Activated CD8-positive, alpha-beta memory T cell treated with anti-CD3 and anti-CD28 coated beads for 4 hours (primary cell): ENCODE measurements around the gene DEGS2.

Experiments
- DNase-seq, 2 donors: peaks; one replicate each; pipeline ENCODE4 v3.0.0-alpha.2; 2020; ENCODE audit warnings: low read depth in 2 of 2

The DEGS2 gene

GRCh38 chr14:100148837-100149731 lies 10.4 kb downstream of the DEGS2 start:
- no peak for DNase-seq

DNA sequence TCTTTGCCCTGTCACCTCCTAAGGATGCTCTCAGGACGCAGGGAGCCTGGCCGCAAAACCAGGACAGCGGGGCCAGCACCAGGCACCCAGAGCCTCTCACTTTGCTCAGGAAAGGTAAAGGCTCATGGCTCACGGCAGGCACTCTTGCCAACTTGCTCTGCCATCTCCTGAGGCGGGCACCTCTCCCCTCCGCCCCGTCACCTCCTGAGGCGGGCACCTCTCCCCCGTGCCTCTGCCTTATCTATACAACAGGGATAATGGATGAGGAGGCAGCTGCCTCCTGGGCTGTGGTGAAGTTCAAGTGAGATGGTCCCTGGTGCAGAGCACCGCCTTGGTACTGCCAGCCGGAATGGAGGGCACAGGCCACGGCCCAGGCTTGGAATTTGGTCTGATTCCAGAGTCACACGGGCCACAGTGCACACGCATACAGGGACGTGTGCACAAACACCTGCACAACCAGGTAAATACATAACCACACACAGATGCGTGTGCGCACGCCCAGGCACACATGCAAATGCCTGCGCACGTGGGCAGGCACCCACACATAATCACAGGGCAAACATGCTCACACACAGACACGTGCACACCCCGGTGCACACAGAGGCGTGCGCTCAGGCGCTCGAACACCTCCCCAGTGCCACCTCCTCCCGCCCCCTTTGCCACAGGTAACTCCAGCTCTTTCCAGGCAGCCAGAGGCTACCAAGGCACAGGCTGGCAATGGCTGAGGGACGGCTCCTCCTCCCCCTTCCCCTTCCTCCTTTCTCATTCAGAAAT lies 11.6 kb downstream of the DEGS2 start:
- no peak for DNase-seq

DNA sequence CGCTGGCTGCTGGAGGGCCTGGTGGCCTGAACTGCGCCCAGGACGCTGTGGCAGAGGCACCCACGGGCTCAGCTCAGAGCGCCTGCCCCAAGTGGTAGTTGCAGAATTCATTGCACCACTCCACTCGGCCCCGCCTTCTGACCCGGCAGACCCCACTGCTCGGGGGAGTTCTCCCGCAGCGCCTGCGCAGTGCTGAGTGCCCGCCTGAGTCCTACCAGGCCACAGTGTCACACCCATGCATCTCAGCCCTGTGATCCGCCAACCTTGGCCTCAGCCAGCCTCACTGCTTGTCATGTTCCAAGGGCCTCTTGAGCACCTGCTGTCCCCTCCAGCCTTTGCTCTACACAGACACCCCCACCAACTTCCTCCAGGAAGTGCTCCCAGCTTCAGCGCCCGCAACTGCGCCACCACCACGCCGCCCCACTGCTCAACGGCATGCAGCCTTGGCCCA lies 12.2 kb downstream of the DEGS2 start:
- peak; percentile 27 to 50 for DNase-seq

DNA sequence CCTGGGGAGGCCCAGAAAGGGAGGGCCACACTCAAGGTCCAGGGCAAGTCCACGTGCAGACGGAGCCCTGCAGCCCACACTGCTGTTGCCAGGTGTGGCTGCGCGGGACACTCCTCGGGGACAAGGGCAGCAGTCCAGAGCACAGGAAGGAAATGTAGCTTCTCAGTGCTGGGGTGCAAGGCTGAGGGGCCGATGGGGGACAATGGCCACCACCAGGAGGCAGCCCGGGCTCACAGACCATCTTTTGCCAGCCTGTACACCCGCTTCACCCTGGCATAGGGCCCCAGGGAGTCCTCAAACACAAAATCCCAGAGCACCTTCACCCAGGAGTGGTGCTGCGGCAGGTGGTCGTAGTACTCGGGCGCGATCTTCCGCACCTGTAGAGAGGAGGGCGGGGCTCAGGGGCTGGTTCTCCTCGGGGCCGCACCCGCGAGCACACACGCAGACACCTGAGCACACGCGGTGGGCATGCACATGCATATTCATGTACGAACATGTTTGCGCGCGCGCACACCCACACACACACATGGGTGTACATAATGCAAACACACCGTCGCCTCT lies 12.8 kb downstream of the DEGS2 start:
- no peak for DNase-seq

GRCh38 chr14:100145682-100146464 lies 13.6 kb downstream of the DEGS2 start:
- no peak for DNase-seq

DNA sequence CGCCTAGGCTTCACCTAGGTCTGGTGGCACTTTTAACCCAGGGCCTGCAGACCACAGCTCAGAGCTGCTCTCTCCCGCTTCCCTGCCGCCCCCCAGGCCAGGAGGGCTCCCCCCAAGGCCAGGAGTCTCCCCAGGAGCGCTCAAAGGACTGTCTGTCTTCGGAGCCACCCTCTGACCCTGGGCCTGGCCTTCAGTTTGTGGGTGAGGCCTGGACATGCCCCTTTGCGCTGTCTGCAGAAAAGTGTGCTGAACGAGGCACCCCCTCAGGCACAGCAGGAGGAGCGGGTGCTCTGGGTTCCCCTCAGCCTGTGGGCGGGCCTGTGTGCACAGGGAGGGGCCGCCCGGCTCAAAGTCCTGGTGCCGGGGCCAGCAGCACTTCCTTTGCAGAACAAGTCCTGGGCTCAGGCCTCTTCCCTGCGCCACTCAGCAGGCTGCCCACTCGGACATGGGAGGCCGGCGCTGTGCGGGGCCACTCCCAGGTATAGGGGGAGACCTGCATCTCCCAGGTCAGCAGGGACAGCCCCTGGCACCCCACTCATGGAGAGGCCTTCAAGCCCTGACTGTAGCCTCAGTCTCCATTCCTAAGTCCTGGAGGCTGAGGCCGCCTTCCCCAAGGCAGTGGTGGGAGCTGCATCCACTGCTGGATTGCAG lies 14.3 kb downstream of the DEGS2 start:
- no peak for DNase-seq

GRCh38 chr14:100144645-100144995 lies 14.8 kb downstream of the DEGS2 start:
- DNase-seq: no peak

DNA sequence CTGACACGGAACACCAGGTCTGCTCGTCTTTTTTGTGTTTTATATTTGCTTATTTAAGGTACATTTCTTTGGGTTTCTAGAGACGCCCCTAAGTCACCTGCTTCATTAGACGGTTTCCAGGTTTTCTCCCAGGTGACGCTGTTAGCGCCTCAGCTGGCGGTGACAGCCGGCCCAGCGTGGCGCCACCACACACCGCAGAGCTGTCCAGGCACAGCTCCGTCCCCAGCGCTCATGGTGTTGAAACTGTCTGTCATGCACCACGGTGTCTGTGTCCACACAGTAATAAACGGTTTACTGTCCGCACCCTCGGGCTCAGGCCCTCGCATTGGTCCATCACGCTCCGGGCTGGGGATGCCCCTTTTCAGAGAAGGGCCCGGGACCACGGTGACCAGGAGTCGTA lies 15.5 kb downstream of the DEGS2 start:
- no peak for DNase-seq

DNA sequence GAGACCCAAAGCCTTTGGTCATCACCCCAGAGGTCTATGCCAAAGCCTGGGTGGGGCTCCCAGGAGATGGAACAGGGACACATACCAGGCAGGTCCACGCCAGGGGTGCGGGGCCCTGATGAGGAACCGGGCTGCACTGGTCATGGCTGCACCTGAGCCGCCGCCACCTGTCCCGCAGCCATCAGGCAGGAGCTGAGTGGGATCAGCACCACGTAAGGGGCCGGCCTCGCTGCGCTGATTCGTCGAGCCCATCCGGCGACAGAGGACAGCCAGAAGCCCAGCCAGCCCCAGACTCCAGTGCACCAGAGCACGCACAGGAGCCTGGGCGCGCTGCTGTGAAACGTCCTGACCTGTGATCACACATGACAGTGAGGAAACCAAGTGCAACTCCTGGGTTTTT lies 15.9 kb downstream of the DEGS2 start:
- DNase-seq: no peak

GRCh38 chr14:100142073-100143040 lies 17.1 kb downstream of the DEGS2 start:
- DNase-seq: no peak

- DNase-seq: no peak
Observed at GRCh38 chr14:100141098-100141497, 18.3 kb downstream of the DEGS2 start.

- no peak for DNase-seq
Observed at GRCh38 chr14:100140452-100141078, 18.9 kb downstream of the DEGS2 start.

DNA sequence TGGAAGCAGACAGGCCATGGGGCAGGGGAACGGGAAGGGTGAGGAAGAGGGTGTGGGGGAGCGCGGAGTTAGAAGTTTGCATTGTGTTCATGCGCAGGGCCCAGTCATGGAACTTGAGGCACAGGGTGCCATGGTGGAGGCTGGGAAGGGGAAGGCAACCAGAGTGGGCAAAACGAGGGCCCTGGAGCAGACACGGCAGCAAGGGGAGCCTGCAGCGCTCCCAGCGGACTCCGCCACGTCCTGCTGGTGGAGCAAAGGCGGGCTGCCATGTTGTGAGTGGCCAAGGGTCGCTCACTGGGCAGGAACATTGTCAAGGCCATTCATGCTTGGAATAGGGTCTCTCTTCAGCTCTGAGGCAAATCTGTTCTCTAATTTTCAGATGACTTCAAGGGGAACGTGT lies 20.5 kb downstream of the DEGS2 start:
- DNase-seq: no peak

- no peak for DNase-seq
Observed at GRCh38 chr14:100138082-100138787, 21.2 kb downstream of the DEGS2 start.

DNA sequence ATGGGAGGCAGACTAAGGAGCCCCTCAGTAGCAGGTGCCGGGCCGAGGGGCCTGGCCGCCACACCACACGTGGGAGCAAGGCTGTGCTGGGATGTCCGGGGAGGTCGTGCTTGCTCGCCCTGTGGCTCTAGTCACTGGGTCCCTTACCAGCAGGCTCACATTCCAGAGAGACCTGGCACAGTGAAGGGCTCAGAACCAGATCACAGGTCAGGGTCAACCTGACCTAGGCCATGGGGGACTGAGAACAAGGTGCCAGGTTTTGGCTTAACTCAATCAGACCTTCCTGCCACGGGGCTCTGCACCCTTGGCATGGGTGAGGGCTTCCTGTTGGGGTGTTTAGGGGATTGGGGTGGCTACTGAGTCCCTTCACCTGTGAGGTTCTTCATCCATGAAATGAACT lies 22.3 kb downstream of the DEGS2 start:
- DNase-seq: no peak

- no peak for DNase-seq
Observed at GRCh38 chr14:100135784-100136183, 23.7 kb downstream of the DEGS2 start.

DNA sequence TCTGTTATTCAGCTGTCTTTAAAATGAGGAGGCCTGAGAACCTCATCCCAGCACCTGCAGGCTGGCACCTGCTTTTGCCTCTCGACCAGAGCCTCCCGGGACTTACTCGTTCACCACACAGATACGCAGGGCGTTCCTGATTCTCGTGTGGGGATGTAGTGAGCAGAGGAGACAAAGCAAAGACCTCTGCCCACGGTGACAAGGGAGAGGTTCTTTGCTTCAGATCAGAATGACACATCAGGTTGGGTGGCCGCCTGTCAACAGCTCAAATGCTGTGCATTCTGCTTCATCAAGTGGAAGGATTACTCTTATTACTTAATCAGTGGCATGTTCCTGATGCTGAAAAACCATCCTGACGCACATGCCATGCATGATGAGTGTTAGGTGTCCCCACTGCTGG lies 24.4 kb downstream of the DEGS2 start:
- no peak for DNase-seq

- no peak for DNase-seq
Observed at GRCh38 chr14:100134586-100134985, 24.9 kb downstream of the DEGS2 start.

DNA sequence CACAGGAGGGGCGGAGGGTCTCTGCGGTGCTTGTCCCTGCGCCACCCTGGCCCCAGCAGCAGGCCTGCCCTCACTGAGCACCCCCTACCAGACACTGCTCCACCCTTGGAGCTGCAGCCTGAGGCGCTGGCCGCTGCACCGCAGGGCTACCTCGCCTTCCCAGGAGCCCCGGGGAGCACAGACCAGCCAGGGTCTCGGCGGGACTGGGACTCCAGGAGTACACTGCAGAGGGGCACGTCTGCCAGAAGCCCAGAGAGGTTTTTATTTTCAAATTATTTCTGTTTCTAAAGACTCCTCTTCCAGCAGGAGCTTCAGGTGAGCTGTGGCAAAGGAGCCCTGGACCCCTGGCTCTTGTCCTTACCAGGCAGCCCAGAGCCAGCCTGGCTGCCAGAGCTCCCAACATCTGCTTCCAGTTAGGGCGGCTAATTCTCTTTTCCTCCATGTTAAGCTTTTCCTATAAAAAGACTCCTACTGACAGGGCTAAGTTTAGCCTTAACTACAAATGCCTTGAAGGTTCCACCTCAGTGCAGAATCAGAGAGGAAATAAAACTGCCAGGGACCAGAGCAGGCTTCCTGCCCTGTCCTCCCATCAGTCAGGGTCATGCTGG lies 26.4 kb downstream of the DEGS2 start:
- DNase-seq: no peak
